Caki2 (cell line): ENCODE results near the gene KRTAP6-1. TPM values are rescaled to one million over a fixed set of nuclear protein-coding genes. Genes with fewer than 3 reads are reported as not detected.

Source experiments
- DNase-seq: peaks from one replicate; pipeline ENCODE4 v3.0.0-alpha.2; 2015; ENCODE audit warnings: low read depth
- in situ Hi-C: cut with HindIII; loops from 2 replicates; pipeline ENCODE4 v1.10.0; 2016; ENCODE audit warnings: low sequenced_read_pairs, low pct_unique_long_range_greater_than_20kb, mixed read lengths
- total RNA-seq: library from RNA; depleted of rRNA; stranded (reverse); fragments of >200 nt; shearing (Covaris generic); gene quantifications from 2 replicates; pipeline ENCODE4 v1.2.3, GENCODE V29; 2014; ENCODE audit warnings: low replicate concordance; rRNA removed

Gene KRTAP6-1
- total RNA-seq, 1 experiment from 2014 or later, result not detected

GRCh38 chr21:30590297-30590696 lies 23.4 kb downstream of the KRTAP6-1 start, which contains the start of gene KRTAP22-2:
KRTAP22-2 (minus strand) TSS chr21:30590397.
- DNase-seq, result no peak
- in situ Hi-C loops, result no loop called here

GRCh38 chr21:30582870-30583269 lies 30.9 kb downstream of the KRTAP6-1 start:
- in situ Hi-C loops, result no loop called here
- DNase-seq, result no peak

- in situ Hi-C loops, result no loop called here
- no peak for DNase-seq
These were observed 33.6 kb downstream of the KRTAP6-1 start for GRCh38 chr21:30580132-30580531.

- in situ Hi-C loops, result no loop called here
- DNase-seq, result no peak
These were observed 34.4 kb downstream of the KRTAP6-1 start for GRCh38 chr21:30579346-30579745.

GRCh38 chr21:30577766-30578165 lies 36.0 kb downstream of the KRTAP6-1 start:
- in situ Hi-C loops, result no loop called here
- no peak for DNase-seq

- no peak for DNase-seq
- in situ Hi-C loops, result no loop called here
These were observed 46.1 kb downstream of the KRTAP6-1 start for GRCh38 chr21:30567617-30568016.

- DNase-seq, result no peak
- in situ Hi-C loops, result no loop called here
These were observed 50.1 kb downstream of the KRTAP6-1 start for GRCh38 chr21:30563630-30564029.

Other genes starting within 250 kb of the KRTAP6-1 start
- gene KRTAP13-2, start 241.7 kb downstream of the KRTAP6-1 start, total RNA-seq, result not detected in 2 replicates
- gene KRTAP13-1, start 217.9 kb downstream of the KRTAP6-1 start, total RNA-seq, result not detected in 2 replicates
- not detected in 2 replicates for gene KRTAP13-3, start 188.0 kb downstream of the KRTAP6-1 start, total RNA-seq
- gene KRTAP13-4, start 183.7 kb downstream of the KRTAP6-1 start, total RNA-seq, result not detected in 2 replicates
- not detected in 2 replicates for gene KRTAP15-1, start 173.7 kb downstream of the KRTAP6-1 start, total RNA-seq
- not detected in 2 replicates for gene KRTAP19-1, start 133.6 kb downstream of the KRTAP6-1 start, total RNA-seq
- gene KRTAP19-2, start 126.5 kb downstream of the KRTAP6-1 start, total RNA-seq, result not detected in 2 replicates
- gene KRTAP19-3, start 121.9 kb downstream of the KRTAP6-1 start, total RNA-seq, result not detected in 2 replicates
- not detected in 2 replicates for gene KRTAP19-4, start 116.8 kb downstream of the KRTAP6-1 start, total RNA-seq
- gene KRTAP19-5, start 111.8 kb downstream of the KRTAP6-1 start, total RNA-seq, result not detected in 2 replicates
- gene KRTAP19-6, start 72.1 kb downstream of the KRTAP6-1 start, total RNA-seq, result not detected in 2 replicates
- not detected in 2 replicates for gene KRTAP19-7, start 52.6 kb downstream of the KRTAP6-1 start, total RNA-seq
- not detected in 2 replicates for gene KRTAP22-2, start 23.5 kb downstream of the KRTAP6-1 start, total RNA-seq
- gene KRTAP6-3, start 21.5 kb downstream of the KRTAP6-1 start, total RNA-seq, result not detected in 2 replicates
- gene KRTAP6-2, start 15.0 kb downstream of the KRTAP6-1 start, total RNA-seq, result not detected in 2 replicates
- not detected in 2 replicates for gene KRTAP22-1, start 12.8 kb downstream of the KRTAP6-1 start, total RNA-seq
- gene KRTAP20-1, start 2.5 kb upstream of the KRTAP6-1 start, total RNA-seq, result not detected in 2 replicates
- gene KRTAP20-4, start 6.7 kb upstream of the KRTAP6-1 start, total RNA-seq, result not detected in 2 replicates
- not detected in 2 replicates for gene KRTAP20-2, start 21.3 kb upstream of the KRTAP6-1 start, total RNA-seq
- gene KRTAP20-3, start 28.9 kb upstream of the KRTAP6-1 start, total RNA-seq, result not detected in 2 replicates
- gene KRTAP21-3, start 104.8 kb upstream of the KRTAP6-1 start, total RNA-seq, result not detected in 2 replicates
- gene KRTAP21-2, start 133.3 kb upstream of the KRTAP6-1 start, total RNA-seq, result not detected in 2 replicates
- gene KRTAP21-1, start 141.5 kb upstream of the KRTAP6-1 start, total RNA-seq, result not detected in 2 replicates
- gene KRTAP8-1, start 199.3 kb upstream of the KRTAP6-1 start, total RNA-seq, result not detected in 2 replicates
- gene KRTAP7-1, start 215.8 kb upstream of the KRTAP6-1 start, total RNA-seq, result not detected in 2 replicates